ENCODE data around the gene ARID1B. TPM values are rescaled to one million over a fixed set of nuclear protein-coding genes. Genes with fewer than 3 reads are reported as not detected.
"Not testable (repeated sequence)": the region's sequence is repeated elsewhere in the genome, so short reads cannot be mapped to it uniquely, and the experiment has no call there.

The ARID1B gene
- total RNA-seq, 2 experiments from 2014 or later, result 36.9 to 38.9 TPM

DNA sequence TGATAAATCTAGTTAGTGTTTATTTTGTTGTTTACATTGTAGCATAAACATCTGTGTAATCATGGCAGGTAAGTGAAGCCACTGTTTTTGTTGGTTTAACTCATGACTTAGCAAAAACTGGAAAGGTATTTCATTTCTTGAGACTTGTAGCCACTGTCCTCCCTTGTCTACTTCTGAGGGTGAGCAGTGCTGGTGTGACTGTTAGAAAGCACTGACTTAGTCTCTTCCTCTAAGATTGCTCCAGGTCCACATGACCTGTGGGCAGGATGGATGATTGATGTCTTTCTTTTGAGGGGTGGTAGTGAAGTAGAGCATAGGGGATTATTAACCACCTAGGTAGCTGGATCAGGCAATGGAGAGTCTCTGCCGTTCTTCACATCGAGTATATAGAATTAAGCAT lies 203.8 kb downstream of the ARID1B start:
- intact Hi-C loops (cut with micrococcal nuclease), result no loop called here
- ChIA-PET CTCF (interaction anchor here (1.0 kb wide), 1 partner anchor 15 kb away, joined by 3 read pairs; no protein-coding TSS in a partner anchor), POLR2A (no interaction called here)
- no peak for DNase-seq
- TF ChIP-seq, protein P1, sequence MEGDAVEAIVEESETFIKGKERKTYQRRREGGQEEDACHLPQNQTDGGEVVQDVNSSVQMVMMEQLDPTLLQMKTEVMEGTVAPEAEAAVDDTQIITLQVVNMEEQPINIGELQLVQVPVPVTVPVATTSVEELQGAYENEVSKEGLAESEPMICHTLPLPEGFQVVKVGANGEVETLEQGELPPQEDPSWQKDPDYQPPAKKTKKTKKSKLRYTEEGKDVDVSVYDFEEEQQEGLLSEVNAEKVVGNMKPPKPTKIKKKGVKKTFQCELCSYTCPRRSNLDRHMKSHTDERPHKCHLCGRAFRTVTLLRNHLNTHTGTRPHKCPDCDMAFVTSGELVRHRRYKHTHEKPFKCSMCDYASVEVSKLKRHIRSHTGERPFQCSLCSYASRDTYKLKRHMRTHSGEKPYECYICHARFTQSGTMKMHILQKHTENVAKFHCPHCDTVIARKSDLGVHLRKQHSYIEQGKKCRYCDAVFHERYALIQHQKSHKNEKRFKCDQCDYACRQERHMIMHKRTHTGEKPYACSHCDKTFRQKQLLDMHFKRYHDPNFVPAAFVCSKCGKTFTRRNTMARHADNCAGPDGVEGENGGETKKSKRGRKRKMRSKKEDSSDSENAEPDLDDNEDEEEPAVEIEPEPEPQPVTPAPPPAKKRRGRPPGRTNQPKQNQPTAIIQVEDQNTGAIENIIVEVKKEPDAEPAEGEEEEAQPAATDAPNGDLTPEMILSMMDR (IDR thresholded peaks at IDR 0.05), result no peak
- ATAC-seq, result no peak
- Mint-ChIP-seq H3K27me3 (no peaks in the 10 kb centered on the region), H3K27ac (no peak overlapping the region), H3K9me3 (no peaks in the 10 kb centered on the region), H3K4me3 (no peak overlapping the region), H3K4me1 (ENCODE audit: low read depth) (peaks cover 78% of the 10 kb centered on the region), H3K36me3 (ENCODE audit: low read depth) (peaks cover 2% of the 10 kb centered on the region)

DNA sequence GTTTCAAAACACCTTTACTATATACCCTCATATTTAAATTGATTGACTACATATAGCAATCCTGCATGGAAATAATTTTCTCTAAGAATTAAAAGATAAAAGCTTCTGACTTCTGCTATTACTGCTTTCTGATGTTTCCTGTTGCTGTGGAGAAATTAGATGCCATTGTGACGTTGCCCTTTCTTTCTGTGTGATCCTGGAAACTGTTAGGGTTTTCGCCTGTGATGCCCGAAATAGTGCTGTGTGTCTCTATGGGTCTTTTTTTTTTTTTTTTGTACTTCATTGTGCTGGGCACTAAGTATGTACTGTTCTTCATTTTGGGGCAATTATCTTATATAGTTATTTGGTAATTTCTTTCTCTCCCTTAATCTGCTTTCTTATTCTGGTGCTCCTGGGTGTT lies 205.0 kb downstream of the ARID1B start:
- ATAC-seq, result no peak
- Mint-ChIP-seq H3K27me3 (no peaks in the 10 kb centered on the region), H3K4me1 (ENCODE audit: low read depth) (peaks cover 67% of the 10 kb centered on the region), H3K9me3 (no peaks in the 10 kb centered on the region), H3K27ac (no peak overlapping the region), H3K36me3 (ENCODE audit: low read depth) (peaks cover 2% of the 10 kb centered on the region), H3K4me3 (no peak overlapping the region)
- DNase-seq, result no peak
- ChIA-PET POLR2A (interaction anchor here (0.9 kb wide), 1 partner anchor 17 kb away, joined by 4 read pairs; no protein-coding TSS in a partner anchor), CTCF (no interaction called here)
- TF ChIP-seq, protein P1 (IDR thresholded peaks at IDR 0.05), result no peak
- intact Hi-C loops (cut with micrococcal nuclease), result no loop called here

- POLR2A ChIA-PET; H3K27ac Mint-ChIP-seq; H3K4me3 Mint-ChIP-seq; intact Hi-C loops (cut with micrococcal nuclease); CTCF ChIA-PET; DNase-seq; ATAC-seq; H3K36me3 Mint-ChIP-seq (ENCODE audit: low read depth); H3K27me3 Mint-ChIP-seq; H3K9me3 Mint-ChIP-seq: not testable (repeated sequence)
- H3K4me1 Mint-ChIP-seq (ENCODE audit: low read depth), result peaks cover 65% of the 10 kb centered on the region
Measured at GRCh38 chr6:156982864-156983263, 205.7 kb downstream of the ARID1B start.

- H3K27me3 Mint-ChIP-seq, result no peaks in the 10 kb centered on the region
- TF ChIP-seq, protein P1 (IDR thresholded peaks at IDR 0.05), result no peak
- no peak overlapping the region for H3K4me3 Mint-ChIP-seq
- intact Hi-C loops (cut with micrococcal nuclease), result no loop called here
- peak; percentile 48 for DNase-seq
- POLR2A ChIA-PET, result interaction anchor here (1.0 to 1.1 kb wide), 2 partner anchors 19 to 115 kb away, joined by 4 read pairs; no protein-coding TSS in a partner anchor
- no peaks in the 10 kb centered on the region for H3K9me3 Mint-ChIP-seq
- H3K27ac Mint-ChIP-seq, result no peak overlapping the region
- H3K36me3 Mint-ChIP-seq (ENCODE audit: low read depth), result peaks cover 2% of the 10 kb centered on the region
- peak; percentile 78 for ATAC-seq
- CTCF ChIA-PET, result no interaction called here
- H3K4me1 Mint-ChIP-seq (ENCODE audit: low read depth), result peaks cover 65% of the 10 kb centered on the region
Measured at GRCh38 chr6:156984178-156984738, 207.1 kb downstream of the ARID1B start.

DNA sequence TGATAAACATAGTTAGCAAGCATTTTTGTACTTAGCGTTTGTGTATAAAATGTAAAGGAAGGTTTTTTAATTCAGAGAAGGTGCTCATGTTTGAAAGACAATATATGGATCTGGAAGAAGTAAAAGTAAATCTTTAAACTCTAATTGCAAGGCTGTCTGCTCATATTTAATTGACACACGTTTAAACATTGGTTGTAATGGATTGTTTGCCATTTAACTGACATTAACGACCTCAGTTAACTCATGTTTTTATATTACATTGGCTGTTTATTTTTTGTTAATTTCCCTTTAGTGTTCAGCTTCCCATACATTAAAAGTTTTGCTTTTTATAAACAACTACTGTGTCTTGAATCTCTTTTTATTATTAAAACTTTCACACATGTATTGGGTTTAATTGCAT lies 208.1 kb downstream of the ARID1B start:
- CTCF ChIA-PET, result interaction anchor here (1.2 to 2.3 kb wide), 3 partner anchors 15 to 218 kb away, joined by 3 to 12 read pairs (median 3); no protein-coding TSS in a partner anchor
- POLR2A ChIA-PET, result interaction anchor here (0.8 to 1.1 kb wide), 3 partner anchors 15 to 132 kb away, joined by 3 to 4 read pairs (median 3); no protein-coding TSS in a partner anchor
- Mint-ChIP-seq H3K4me3 (no peak overlapping the region), H3K4me1 (ENCODE audit: low read depth) (peaks cover 65% of the 10 kb centered on the region), H3K9me3 (no peaks in the 10 kb centered on the region), H3K27ac (no peak overlapping the region), H3K36me3 (ENCODE audit: low read depth) (peaks cover 2% of the 10 kb centered on the region), H3K27me3 (no peaks in the 10 kb centered on the region)
- intact Hi-C loops (cut with micrococcal nuclease), result no loop called here
- TF ChIP-seq, protein P1 (IDR thresholded peaks at IDR 0.05), result no peak
- ATAC-seq (no peak), DNase-seq (no peak)

Data from activated CD8-positive, alpha-beta T cell treated with anti-CD3 and anti-CD28 coated beads for 36 hours (primary cell).